Astrocyte of the spinal cord (primary cell): ENCODE measurements around the gene SLC46A2.

Experiments
- DNase-seq: peaks from one replicate; pipeline ENCODE4 v3.0.0; 2011; ENCODE audit warnings: low read depth, low spot score
- H3K4me3 ChIP-seq: 2 replicates; pipeline ENCODE4 v1.5.1; 2011; ENCODE audit warnings: low read depth, mild to moderate bottlenecking, low read length, moderate library complexity
- CTCF ChIP-seq: IDR thresholded peaks from 2 replicates; pipeline ENCODE4 v1.5.1; 2012; ENCODE audit warnings: low read depth, mild to moderate bottlenecking, low read length, inconsistent platforms
- in situ Hi-C: cut with HindIII; loops from 2 replicates; pipeline ENCODE4 v1.10.0; 2017; ENCODE audit warnings: low sequenced_read_pairs

The SLC46A2 gene

GRCh38 chr9:112869041-112869529, 21.6 kb downstream of the SLC46A2 start:
- in situ Hi-C loops = no loop called here
- DNase-seq = no peak
- no peak overlapping the region for H3K4me3 ChIP-seq
- TF ChIP-seq CTCF = no peak

- no peak for TF ChIP-seq CTCF
- no peak overlapping the region for H3K4me3 ChIP-seq
- in situ Hi-C loops = no loop called here
These were observed 22.2 kb downstream of the SLC46A2 start for GRCh38 chr9:112868461-112868860.

DNA sequence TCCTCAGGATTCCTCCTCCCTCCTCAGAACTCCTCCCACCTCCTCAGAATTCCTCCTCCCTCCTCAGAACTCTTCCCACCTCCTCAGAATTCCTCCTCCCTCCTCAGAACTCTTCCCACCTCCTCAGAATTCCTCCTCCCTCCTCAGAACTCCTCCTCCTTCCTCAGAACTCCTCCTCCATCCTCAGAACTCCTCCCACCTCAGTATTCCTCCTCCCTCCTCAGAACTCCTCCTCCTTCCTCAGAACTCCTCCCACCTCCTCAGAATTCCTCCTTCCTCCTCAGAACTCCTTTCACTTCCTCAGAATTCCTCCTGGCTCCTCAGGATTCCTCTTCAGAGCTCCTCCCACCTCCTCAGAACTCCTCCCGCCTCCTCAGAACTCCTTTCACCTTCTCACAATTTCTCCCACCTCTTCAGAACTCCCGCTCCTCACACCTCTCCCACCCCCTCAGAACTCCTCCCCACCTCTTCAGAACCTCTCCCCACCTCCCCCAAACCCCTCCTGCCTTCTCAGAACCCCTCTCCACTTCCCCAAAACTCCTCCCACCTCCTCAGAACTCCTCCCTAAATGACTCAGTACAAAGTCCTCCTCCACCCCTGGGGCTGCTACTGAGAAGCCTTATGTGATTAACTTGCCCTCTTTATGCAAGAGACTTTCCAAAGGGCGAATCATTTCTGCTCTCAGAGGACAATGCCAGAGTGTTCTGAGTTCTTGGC, 23.2 kb downstream of the SLC46A2 start:
- TF ChIP-seq CTCF = no peak
- in situ Hi-C loops = no loop called here
- DNase-seq = peak; percentile 66
- no peak overlapping the region for H3K4me3 ChIP-seq

More at GRCh38 chr9:112868461-112868860, 22.2 kb downstream of the SLC46A2 start:
- no peak for DNase-seq

DNA sequence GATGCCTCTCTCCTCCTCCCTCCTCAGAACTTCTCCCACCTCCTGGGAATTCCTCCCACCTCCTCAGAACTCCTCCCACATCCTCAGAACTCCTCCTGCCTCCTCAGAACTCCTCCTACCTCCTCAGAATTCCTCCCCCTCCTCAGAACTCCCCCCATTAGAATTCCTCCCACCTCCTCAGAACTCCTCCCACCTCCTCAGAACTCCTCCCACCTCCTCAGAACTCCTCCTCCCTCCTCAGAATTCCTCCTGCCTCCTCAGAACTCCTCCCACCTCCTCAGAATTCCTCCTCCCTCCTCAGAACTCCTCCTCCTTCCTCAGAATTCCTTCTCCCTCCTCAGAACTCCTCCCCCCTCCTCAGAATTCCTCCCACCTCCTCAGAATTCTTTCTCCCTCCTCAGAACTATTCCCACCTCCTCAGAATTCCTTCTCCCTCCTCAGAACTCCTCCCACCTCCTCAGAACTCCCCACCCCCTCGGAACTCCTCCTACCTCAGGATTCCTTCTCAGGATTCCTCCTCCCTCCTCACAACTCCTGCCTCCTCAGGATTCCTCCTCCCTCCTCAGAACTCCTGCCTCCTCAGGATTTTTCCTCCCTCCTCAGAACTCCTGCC, 23.9 kb downstream of the SLC46A2 start:
- no peak for TF ChIP-seq CTCF

GRCh38 chr9:112864982-112865381, 25.7 kb downstream of the SLC46A2 start:
- H3K4me3 ChIP-seq = no peak overlapping the region
- TF ChIP-seq CTCF = no peak
- DNase-seq = no peak
- in situ Hi-C loops = no loop called here

More for the DNA sequence above, 23.9 kb downstream of the SLC46A2 start:
- H3K4me3 ChIP-seq = no peak overlapping the region
- DNase-seq = no peak
- in situ Hi-C loops = no loop called here

- in situ Hi-C loops = no loop called here
- no peak for TF ChIP-seq CTCF
- DNase-seq = no peak
- H3K4me3 ChIP-seq = no peak overlapping the region
These were observed 26.3 kb downstream of the SLC46A2 start for GRCh38 chr9:112864403-112864802.
